Measurements from ENCODE around the gene BOLA1.
A peak's percentile ranks its signal among the peaks of the same experiment; 100 is the strongest.

The BOLA1 gene

GRCh38 chr1:149927563-149928400 lies 28.4 kb downstream of the BOLA1 start, which contains the start of gene SF3B4 (continued):
- peak; percentile 71 for TF ChIP-seq KLF16 (tag by site-specific recombination; IDR thresholded peaks at IDR 0.05)
- no peak for TF ChIP-seq ZNF571 (tag by site-specific recombination; IDR thresholded peaks at IDR 0.05)
- no peak for TF ChIP-seq ZNF394 (tag by site-specific recombination; IDR thresholded peaks at IDR 0.05; ENCODE audit: borderline replicate concordance)
- TF ChIP-seq KLF1 (tag by site-specific recombination; IDR thresholded peaks at IDR 0.05), result peak; percentile 58
- TF ChIP-seq ZNF530 (tag by site-specific recombination; IDR thresholded peaks at IDR 0.05; ENCODE audit: low read depth), result no peak
- TF ChIP-seq ZNF610 (tag by site-specific recombination; IDR thresholded peaks at IDR 0.05; ENCODE audit: borderline replicate concordance), result no peak
- TF ChIP-seq, protein P1, sequence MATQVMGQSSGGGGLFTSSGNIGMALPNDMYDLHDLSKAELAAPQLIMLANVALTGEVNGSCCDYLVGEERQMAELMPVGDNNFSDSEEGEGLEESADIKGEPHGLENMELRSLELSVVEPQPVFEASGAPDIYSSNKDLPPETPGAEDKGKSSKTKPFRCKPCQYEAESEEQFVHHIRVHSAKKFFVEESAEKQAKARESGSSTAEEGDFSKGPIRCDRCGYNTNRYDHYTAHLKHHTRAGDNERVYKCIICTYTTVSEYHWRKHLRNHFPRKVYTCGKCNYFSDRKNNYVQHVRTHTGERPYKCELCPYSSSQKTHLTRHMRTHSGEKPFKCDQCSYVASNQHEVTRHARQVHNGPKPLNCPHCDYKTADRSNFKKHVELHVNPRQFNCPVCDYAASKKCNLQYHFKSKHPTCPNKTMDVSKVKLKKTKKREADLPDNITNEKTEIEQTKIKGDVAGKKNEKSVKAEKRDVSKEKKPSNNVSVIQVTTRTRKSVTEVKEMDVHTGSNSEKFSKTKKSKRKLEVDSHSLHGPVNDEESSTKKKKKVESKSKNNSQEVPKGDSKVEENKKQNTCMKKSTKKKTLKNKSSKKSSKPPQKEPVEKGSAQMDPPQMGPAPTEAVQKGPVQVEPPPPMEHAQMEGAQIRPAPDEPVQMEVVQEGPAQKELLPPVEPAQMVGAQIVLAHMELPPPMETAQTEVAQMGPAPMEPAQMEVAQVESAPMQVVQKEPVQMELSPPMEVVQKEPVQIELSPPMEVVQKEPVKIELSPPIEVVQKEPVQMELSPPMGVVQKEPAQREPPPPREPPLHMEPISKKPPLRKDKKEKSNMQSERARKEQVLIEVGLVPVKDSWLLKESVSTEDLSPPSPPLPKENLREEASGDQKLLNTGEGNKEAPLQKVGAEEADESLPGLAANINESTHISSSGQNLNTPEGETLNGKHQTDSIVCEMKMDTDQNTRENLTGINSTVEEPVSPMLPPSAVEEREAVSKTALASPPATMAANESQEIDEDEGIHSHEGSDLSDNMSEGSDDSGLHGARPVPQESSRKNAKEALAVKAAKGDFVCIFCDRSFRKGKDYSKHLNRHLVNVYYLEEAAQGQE (tag by site-specific recombination; IDR thresholded peaks at IDR 0.05), result no peak
- peak; percentile 53; the same call in 1 of the 2 replicates for TF ChIP-seq ZNF843 (tag by site-specific recombination; IDR thresholded peaks at IDR 0.05)
- no peak for TF ChIP-seq ZNF585B (tag by site-specific recombination; IDR thresholded peaks at IDR 0.05)
- TF ChIP-seq, protein P2, sequence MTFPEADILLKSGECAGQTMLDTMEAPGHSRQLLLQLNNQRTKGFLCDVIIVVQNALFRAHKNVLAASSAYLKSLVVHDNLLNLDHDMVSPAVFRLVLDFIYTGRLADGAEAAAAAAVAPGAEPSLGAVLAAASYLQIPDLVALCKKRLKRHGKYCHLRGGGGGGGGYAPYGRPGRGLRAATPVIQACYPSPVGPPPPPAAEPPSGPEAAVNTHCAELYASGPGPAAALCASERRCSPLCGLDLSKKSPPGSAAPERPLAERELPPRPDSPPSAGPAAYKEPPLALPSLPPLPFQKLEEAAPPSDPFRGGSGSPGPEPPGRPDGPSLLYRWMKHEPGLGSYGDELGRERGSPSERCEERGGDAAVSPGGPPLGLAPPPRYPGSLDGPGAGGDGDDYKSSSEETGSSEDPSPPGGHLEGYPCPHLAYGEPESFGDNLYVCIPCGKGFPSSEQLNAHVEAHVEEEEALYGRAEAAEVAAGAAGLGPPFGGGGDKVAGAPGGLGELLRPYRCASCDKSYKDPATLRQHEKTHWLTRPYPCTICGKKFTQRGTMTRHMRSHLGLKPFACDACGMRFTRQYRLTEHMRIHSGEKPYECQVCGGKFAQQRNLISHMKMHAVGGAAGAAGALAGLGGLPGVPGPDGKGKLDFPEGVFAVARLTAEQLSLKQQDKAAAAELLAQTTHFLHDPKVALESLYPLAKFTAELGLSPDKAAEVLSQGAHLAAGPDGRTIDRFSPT (tag by site-specific recombination; IDR thresholded peaks at IDR 0.05), result no peak
- TF ChIP-seq ZNF600 (tag by site-specific recombination; IDR thresholded peaks at IDR 0.05), result 0 out of 2 replicates have a peak, but pooled peaks have one; percentile 17
- TF ChIP-seq HOXA7 (CRISPR knock-in tag; IDR thresholded peaks at IDR 0.05; ENCODE audit: borderline replicate concordance), result no peak
- no peak for TF ChIP-seq ZNF2 (tag by site-specific recombination; IDR thresholded peaks at IDR 0.05)
- peak; percentile 96 for TF ChIP-seq KLF9 (tag by site-specific recombination; IDR thresholded peaks at IDR 0.05; ENCODE audit: low read depth)
- no peak for TF ChIP-seq ZNF555 (tag by site-specific recombination; conservative IDR thresholded peaks at IDR 0.05)
- TF ChIP-seq, protein P3, sequence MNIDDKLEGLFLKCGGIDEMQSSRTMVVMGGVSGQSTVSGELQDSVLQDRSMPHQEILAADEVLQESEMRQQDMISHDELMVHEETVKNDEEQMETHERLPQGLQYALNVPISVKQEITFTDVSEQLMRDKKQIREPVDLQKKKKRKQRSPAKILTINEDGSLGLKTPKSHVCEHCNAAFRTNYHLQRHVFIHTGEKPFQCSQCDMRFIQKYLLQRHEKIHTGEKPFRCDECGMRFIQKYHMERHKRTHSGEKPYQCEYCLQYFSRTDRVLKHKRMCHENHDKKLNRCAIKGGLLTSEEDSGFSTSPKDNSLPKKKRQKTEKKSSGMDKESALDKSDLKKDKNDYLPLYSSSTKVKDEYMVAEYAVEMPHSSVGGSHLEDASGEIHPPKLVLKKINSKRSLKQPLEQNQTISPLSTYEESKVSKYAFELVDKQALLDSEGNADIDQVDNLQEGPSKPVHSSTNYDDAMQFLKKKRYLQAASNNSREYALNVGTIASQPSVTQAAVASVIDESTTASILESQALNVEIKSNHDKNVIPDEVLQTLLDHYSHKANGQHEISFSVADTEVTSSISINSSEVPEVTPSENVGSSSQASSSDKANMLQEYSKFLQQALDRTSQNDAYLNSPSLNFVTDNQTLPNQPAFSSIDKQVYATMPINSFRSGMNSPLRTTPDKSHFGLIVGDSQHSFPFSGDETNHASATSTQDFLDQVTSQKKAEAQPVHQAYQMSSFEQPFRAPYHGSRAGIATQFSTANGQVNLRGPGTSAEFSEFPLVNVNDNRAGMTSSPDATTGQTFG (tag by site-specific recombination; IDR thresholded peaks at IDR 0.05; ENCODE audit: borderline replicate concordance), result no peak
- no peak for TF ChIP-seq EGR2 (tag by site-specific recombination; IDR thresholded peaks at IDR 0.05; ENCODE audit: low read depth)
- TF ChIP-seq TRIM28 (IDR thresholded peaks at IDR 0.05; ENCODE audit: borderline replicate concordance, low read length), result 0 out of 2 replicates have a peak, but pooled peaks have one; percentile 51
- TF ChIP-seq ZNF223 (tag by site-specific recombination; IDR thresholded peaks at IDR 0.05), result no peak
- TF ChIP-seq, protein P4, sequence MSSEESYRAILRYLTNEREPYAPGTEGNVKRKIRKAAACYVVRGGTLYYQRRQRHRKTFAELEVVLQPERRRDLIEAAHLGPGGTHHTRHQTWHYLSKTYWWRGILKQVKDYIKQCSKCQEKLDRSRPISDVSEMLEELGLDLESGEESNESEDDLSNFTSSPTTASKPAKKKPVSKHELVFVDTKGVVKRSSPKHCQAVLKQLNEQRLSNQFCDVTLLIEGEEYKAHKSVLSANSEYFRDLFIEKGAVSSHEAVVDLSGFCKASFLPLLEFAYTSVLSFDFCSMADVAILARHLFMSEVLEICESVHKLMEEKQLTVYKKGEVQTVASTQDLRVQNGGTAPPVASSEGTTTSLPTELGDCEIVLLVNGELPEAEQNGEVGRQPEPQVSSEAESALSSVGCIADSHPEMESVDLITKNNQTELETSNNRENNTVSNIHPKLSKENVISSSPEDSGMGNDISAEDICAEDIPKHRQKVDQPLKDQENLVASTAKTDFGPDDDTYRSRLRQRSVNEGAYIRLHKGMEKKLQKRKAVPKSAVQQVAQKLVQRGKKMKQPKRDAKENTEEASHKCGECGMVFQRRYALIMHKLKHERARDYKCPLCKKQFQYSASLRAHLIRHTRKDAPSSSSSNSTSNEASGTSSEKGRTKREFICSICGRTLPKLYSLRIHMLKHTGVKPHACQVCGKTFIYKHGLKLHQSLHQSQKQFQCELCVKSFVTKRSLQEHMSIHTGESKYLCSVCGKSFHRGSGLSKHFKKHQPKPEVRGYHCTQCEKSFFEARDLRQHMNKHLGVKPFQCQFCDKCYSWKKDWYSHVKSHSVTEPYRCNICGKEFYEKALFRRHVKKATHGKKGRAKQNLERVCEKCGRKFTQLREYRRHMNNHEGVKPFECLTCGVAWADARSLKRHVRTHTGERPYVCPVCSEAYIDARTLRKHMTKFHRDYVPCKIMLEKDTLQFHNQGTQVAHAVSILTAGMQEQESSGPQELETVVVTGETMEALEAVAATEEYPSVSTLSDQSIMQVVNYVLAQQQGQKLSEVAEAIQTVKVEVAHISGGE (tag by site-specific recombination; conservative IDR thresholded peaks at IDR 0.05; ENCODE audit: low read depth), result peak; percentile 85
- TF ChIP-seq ZNF549 (tag by site-specific recombination; IDR thresholded peaks at IDR 0.05), result no peak
- TF ChIP-seq ZXDB (tag by site-specific recombination; IDR thresholded peaks at IDR 0.05), result peak; percentile 60; the same call in 1 of the 2 replicates
- TF ChIP-seq ZNF341 (tag by site-specific recombination; IDR thresholded peaks at IDR 0.05; ENCODE audit: low read depth), result peak; percentile 65
- no peak for TF ChIP-seq ZNF529 (tag by site-specific recombination; IDR thresholded peaks at IDR 0.05; ENCODE audit: insufficient replicate concordance)
- TF ChIP-seq ZNF692 (tag by site-specific recombination; IDR thresholded peaks at IDR 0.05), result peak; percentile 7
- no peak for TF ChIP-seq ZNF707 (tag by site-specific recombination; IDR thresholded peaks at IDR 0.05)

Data from HEK293 (cell line).